Ectodermal cell (in vitro differentiated cells): ENCODE measurements around the gene MEF2B.
"Not testable (repeated sequence)": the region's sequence is repeated elsewhere in the genome, so short reads cannot be mapped to it uniquely, and the experiment has no call there.

Experiments used
- H3K27ac ChIP-seq: 2 replicates; pipeline ENCODE4 v1.7.0; 2013; ENCODE audit warnings: mild to moderate bottlenecking, low read depth, low read length; ENCODE audit not compliant: insufficient read depth, poor library complexity, severe bottlenecking
- H3K27me3 ChIP-seq: 2 replicates; pipeline ENCODE4 v1.7.0; 2013; ENCODE audit warnings: mild to moderate bottlenecking, low read length; ENCODE audit not compliant: insufficient read depth, control insufficient read depth, poor library complexity, severe bottlenecking
- H3K36me3 ChIP-seq: one replicate; pipeline ENCODE4 v1.7.0; 2013; ENCODE audit warnings: low read length; ENCODE audit not compliant: control insufficient read depth, insufficient read depth
- H3K4me1 ChIP-seq: one replicate; pipeline ENCODE4 v1.7.0; 2013; ENCODE audit warnings: low read length; ENCODE audit not compliant: control insufficient read depth, insufficient read depth
- H3K4me3 ChIP-seq: 2 replicates; pipeline ENCODE4 v1.7.0; 2013; ENCODE audit warnings: low read depth, low read length, control low read depth; ENCODE audit not compliant: insufficient read depth
- H3K9me3 ChIP-seq: 2 replicates; pipeline ENCODE4 v1.7.0; 2013; ENCODE audit warnings: mild to moderate bottlenecking, low read length, moderate library complexity; ENCODE audit not compliant: control insufficient read depth
- WGBS, 2 experiments: methylation state at CpG; one replicate each; pipeline ENCODE4 v1.1.7; 2013; ENCODE audit warnings: missing lambda C conversion rate in 2 of 2; 5-methylcytosine and 5-hydroxymethylcytosine counted together

Gene MEF2B

GRCh38 chr19:19155495-19156219 lies 14.4 kb downstream of the MEF2B start:
- WGBS, 2 experiments, result 87 to 89% methylated on average over 10 of the region's 10 CpGs
- H3K4me3 ChIP-seq, result no peak overlapping the region

GRCh38 chr19:19154768-19155494 lies 15.1 kb downstream of the MEF2B start:
- Histone ChIP-seq H3K4me1 (no peaks in the 10 kb centered on the region), H3K36me3 (no peaks in the 10 kb centered on the region), H3K4me3 (no peak overlapping the region), H3K27me3 (no peaks in the 10 kb centered on the region), H3K9me3 (no peaks in the 10 kb centered on the region), H3K27ac (no peak overlapping the region)
- WGBS, 2 experiments, result 85 to 92% methylated on average over 6 of the region's 6 CpGs

More at GRCh38 chr19:19155495-19156219, 14.4 kb downstream of the MEF2B start:
- Histone ChIP-seq H3K4me1 (no peaks in the 10 kb centered on the region), H3K27ac (no peak overlapping the region), H3K27me3 (no peaks in the 10 kb centered on the region), H3K9me3 (no peaks in the 10 kb centered on the region), H3K36me3 (no peaks in the 10 kb centered on the region)

GRCh38 chr19:19152668-19153384 lies 17.2 kb downstream of the MEF2B start:
- no peaks in the 10 kb centered on the region for H3K27me3 ChIP-seq
- WGBS, 2 experiments, result 90 to 91% methylated on average over 13 of the region's 13 CpGs
- H3K9me3 ChIP-seq, result no peaks in the 10 kb centered on the region
- H3K4me1 ChIP-seq, result no peaks in the 10 kb centered on the region
- H3K4me3 ChIP-seq, result no peak overlapping the region
- no peaks in the 10 kb centered on the region for H3K36me3 ChIP-seq
- H3K27ac ChIP-seq, result no peak overlapping the region

DNA sequence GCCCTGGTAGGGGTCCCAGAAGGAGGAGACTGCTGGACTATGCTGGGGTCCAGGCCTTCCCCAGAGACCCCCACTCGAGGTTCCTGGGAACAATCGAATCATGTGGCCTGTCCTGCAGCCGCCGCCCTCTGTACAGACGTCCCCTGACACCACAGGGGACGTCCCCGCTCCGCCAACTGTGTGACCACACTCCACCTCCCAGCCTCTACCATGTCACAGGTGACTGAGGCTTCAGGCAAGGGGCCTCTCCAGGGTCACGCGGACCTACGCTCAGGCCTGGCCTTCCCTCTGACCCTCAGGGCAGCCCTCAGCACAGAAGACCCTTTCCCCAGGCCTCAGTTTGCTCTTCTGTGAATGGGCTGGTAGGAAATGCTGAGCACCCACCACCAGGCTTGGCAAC lies 18.6 kb downstream of the MEF2B start:
- H3K4me3 ChIP-seq, result no peak overlapping the region
- H3K4me1 ChIP-seq, result no peaks in the 10 kb centered on the region
- no peaks in the 10 kb centered on the region for H3K27me3 ChIP-seq
- H3K27ac ChIP-seq, result no peak overlapping the region
- 85 to 87% methylated on average over 11 of the region's 11 CpGs for WGBS, 2 experiments
- H3K36me3 ChIP-seq, result no peaks in the 10 kb centered on the region
- H3K9me3 ChIP-seq, result no peaks in the 10 kb centered on the region

DNA sequence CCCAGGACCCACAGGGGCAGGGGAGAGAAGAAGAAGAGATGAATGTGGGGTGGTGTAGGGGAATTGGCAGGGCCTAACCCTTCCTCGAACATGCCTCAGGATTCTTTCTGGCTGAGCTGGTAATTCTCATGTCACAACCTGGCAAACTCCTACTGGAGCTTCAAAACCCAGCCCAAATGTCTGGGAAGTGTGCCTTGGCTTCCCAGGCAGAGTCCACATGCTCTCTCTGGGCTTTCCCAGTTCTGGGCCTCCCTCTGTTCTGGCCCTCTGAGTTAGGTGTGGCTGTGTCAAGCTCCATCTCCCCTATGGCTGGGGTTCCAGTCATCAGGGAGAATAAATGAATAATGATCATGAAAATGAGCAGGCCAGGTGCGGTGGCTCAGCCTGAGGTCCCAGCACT lies 20.6 kb downstream of the MEF2B start:
- no peak overlapping the region for H3K27ac ChIP-seq
- H3K4me3 ChIP-seq, result no peak overlapping the region
- H3K36me3 ChIP-seq, result no peaks in the 10 kb centered on the region
- H3K9me3 ChIP-seq, result no peaks in the 10 kb centered on the region
- no peaks in the 10 kb centered on the region for H3K4me1 ChIP-seq
- no peaks in the 10 kb centered on the region for H3K27me3 ChIP-seq
- WGBS, 2 experiments, result 88 to 90% methylated on average over 2 of the region's 2 CpGs

GRCh38 chr19:19148504-19148903 lies 21.6 kb downstream of the MEF2B start:
- not testable (repeated sequence) for H3K4me3 ChIP-seq, H3K4me1 ChIP-seq, H3K27ac ChIP-seq, H3K9me3 ChIP-seq, H3K27me3 ChIP-seq, H3K36me3 ChIP-seq
- 89 to 91% methylated on average over 8 of the region's 8 CpGs for WGBS, 2 experiments

DNA sequence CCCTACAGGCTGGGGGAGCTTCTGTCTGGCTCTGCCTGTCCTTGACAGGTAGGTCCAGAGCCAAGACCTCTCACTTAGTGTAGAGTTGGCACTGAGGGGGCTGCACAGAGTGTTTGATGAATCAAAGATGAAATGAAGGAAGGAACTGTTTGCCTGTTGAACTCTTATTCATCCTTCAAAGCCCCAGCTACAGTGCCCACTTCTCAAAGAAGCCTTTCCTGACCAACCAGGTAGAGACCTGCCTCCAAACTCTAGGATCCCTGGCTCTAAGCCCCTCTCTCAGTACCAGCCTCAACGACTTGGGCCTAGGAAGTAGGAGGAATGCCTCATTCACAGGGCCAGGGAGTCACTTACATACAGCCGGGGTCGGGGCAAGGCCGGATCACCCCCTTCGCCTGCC lies 22.7 kb downstream of the MEF2B start:
- Histone ChIP-seq H3K27ac (no peak overlapping the region), H3K4me1 (no peaks in the 10 kb centered on the region), H3K4me3 (no peak overlapping the region), H3K9me3 (no peaks in the 10 kb centered on the region), H3K36me3 (no peaks in the 10 kb centered on the region), H3K27me3 (no peaks in the 10 kb centered on the region)
- 88 to 90% methylated on average over 5 of the region's 5 CpGs for WGBS, 2 experiments

- Histone ChIP-seq H3K9me3 (no peaks in the 10 kb centered on the region), H3K4me1 (no peaks in the 10 kb centered on the region), H3K4me3 (no peak overlapping the region), H3K27ac (no peak overlapping the region), H3K36me3 (no peaks in the 10 kb centered on the region), H3K27me3 (no peaks in the 10 kb centered on the region)
- WGBS, 2 experiments, result 89 to 92% methylated on average over 7 of the region's 7 CpGs
Observed at GRCh38 chr19:19146865-19147264, 23.2 kb downstream of the MEF2B start.

DNA sequence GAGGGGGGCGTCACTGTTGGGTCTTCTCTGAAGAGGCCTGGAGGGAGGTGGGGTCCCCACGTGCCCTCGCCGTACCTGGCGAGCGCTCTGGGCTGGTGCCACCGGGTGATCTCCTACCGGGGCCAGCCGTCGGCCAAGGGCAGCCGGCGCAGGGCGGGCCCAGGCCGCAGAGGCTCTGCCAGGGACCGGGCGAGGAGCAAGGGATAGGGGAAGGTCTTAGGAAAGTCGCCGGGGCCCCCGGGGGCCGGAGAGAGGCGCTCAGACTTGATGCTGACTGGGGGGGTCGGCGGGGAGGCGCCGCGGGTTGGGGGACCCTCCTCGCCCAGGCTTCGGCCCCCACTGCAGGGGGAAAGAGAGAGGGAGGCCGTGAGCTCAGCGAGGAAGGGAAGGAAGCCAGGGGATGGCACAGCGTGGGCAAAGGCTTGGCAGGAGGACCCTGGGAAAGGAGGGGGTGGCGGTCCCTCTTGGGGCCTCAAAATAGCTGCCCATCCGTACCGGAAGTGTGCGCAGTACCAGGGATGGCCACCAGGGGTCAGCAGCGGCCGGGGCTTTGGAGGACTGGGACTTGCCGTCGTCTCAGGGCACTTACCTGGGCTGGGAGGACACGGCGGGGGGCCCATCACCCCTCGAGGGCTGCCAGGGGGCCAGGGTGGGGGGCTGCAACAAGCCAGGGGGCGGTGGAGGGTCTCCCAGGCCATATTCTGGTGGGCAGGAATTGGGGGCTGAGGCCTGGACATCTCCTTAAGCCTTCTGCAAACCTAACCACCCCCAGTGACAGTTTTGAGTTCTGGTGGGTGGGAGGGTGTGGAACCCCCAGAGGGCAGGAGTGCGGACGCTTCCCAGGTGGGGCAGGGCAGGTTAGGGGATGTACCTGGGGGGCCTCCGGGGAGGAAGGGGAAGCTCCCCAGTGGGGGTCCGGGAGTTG lies 24.1 kb downstream of the MEF2B start:
- Histone ChIP-seq H3K27ac (no peak overlapping the region), H3K36me3 (no peaks in the 10 kb centered on the region), H3K9me3 (no peaks in the 10 kb centered on the region), H3K27me3 (no peaks in the 10 kb centered on the region), H3K4me1 (no peaks in the 10 kb centered on the region), H3K4me3 (no peak overlapping the region)
- 58% methylated on average over 47 of the region's 47 CpGs for WGBS, 2 experiments
